CD14-positive monocyte (primary cell): Measurements from ENCODE around the gene DNAAF2. TPM values are rescaled to one million over a fixed set of nuclear protein-coding genes. Genes with fewer than 3 reads are reported as not detected.

Experiments used
- DNase-seq, 3 donors: peaks; one replicate each; pipeline ENCODE4 v3.0.0-alpha.2; 2011 to 2022
- H2AFZ ChIP-seq: 2 replicates; pipeline ENCODE4 v1.6.0; 2012; ENCODE audit warnings: mild to moderate bottlenecking, low read depth, low read length, inconsistent platforms; ENCODE audit not compliant: insufficient read depth, poor library complexity, severe bottlenecking
- H3K27ac ChIP-seq, 2 donors: 1 replicate in 1 of 2; 2 replicates in 1 of 2; pipeline ENCODE4 v1.5.1; 2012 to 2013; ENCODE audit warnings: low read length in 2 of 2, control low read depth in 1 of 2, inconsistent platforms in 1 of 2, low read depth in 1 of 2, mild to moderate bottlenecking in 1 of 2
- H3K27me3 ChIP-seq, 2 donors: one replicate each; pipeline versions ENCODE4 v1.6.0 to v1.6.1; 2011 to 2013; ENCODE audit warnings: low read length in 2 of 2; ENCODE audit not compliant: control insufficient read depth in 2 of 2, insufficient read depth in 2 of 2
- H3K36me3 ChIP-seq, 2 donors: replicated peaks in 1 of 2; 1 replicate in 1 of 2; 2 replicates in 1 of 2; pipeline versions ENCODE4 v1.5.1 to v1.6.1; 2012 to 2013; ENCODE audit warnings: low read length in 2 of 2, control low read depth in 1 of 2, inconsistent platforms in 1 of 2, mild to moderate bottlenecking in 1 of 2; ENCODE audit not compliant: insufficient read depth in 2 of 2, control insufficient read depth in 1 of 2
- H3K4me1 ChIP-seq, 2 donors: 1 replicate in 1 of 2; 2 replicates in 1 of 2; pipeline versions ENCODE4 v1.5.1 to v1.6.1; 2012 to 2013; ENCODE audit warnings: low read length in 2 of 2, control low read depth in 1 of 2, inconsistent platforms in 1 of 2, mild to moderate bottlenecking in 1 of 2, moderate library complexity in 1 of 2; ENCODE audit not compliant: insufficient read depth in 2 of 2, control insufficient read depth in 1 of 2
- H3K4me2 ChIP-seq: replicated peaks from 2 replicates; pipeline ENCODE3; 2012; ENCODE audit warnings: low read length, moderate library complexity, mild to moderate bottlenecking; ENCODE audit not compliant: poor library complexity, severe bottlenecking; ENCODE audit errors: extremely low read depth
- H3K4me3 ChIP-seq, 3 experiments: fragments of 200-600 bp in 1 of 3; sonication (generic) in 1 of 3; replicated peaks in 1 of 3; 1 replicate in 2 of 3; 2 replicates in 1 of 3; pipeline ENCODE4 v1.5.1; 2011 to 2013; ENCODE audit warnings: low read length in 3 of 3, mild to moderate bottlenecking in 3 of 3, control low read depth in 2 of 3, low read depth in 2 of 3, inconsistent platforms in 1 of 3, moderate library complexity in 1 of 3
- H3K79me2 ChIP-seq: 2 replicates; pipeline ENCODE4 v1.6.0; 2012; ENCODE audit warnings: mild to moderate bottlenecking, control low read depth, inconsistent platforms, low read length, moderate library complexity; ENCODE audit not compliant: insufficient read depth
- H3K9ac ChIP-seq: 2 replicates; pipeline ENCODE4 v1.6.0; 2017; ENCODE audit warnings: low read length, mild to moderate bottlenecking; ENCODE audit not compliant: insufficient read depth, poor library complexity, severe bottlenecking
- H3K9me3 ChIP-seq, 2 donors: replicated peaks in 1 of 2; 1 replicate in 1 of 2; 2 replicates in 1 of 2; pipeline versions ENCODE4 v1.5.1 to v1.6.1; 2012 to 2013; ENCODE audit warnings: low read length in 2 of 2, control low read depth in 1 of 2; ENCODE audit not compliant: control insufficient read depth in 1 of 2, insufficient read depth in 1 of 2
- H4K20me1 ChIP-seq: 2 replicates; pipeline ENCODE4 v1.6.0; 2012; ENCODE audit warnings: mild to moderate bottlenecking, low read length, control low read depth, moderate library complexity; ENCODE audit not compliant: insufficient read depth
- H3K27ac Mint-ChIP-seq, 7 donors: one replicate each; pipeline ENCODE4 v1.8.0; 2020; ENCODE audit warnings: mild to moderate bottlenecking in 7 of 7, mixed read lengths in 7 of 7, moderate library complexity in 6 of 7, inconsistent platforms in 2 of 7
- H3K27me3 Mint-ChIP-seq, 3 donors: one replicate each; pipeline ENCODE4 v1.8.0; 2021 to 2022; ENCODE audit warnings: low read depth in 3 of 3, mild to moderate bottlenecking in 3 of 3, mixed read lengths in 3 of 3, moderate library complexity in 3 of 3, inconsistent platforms in 1 of 3
- H3K36me3 Mint-ChIP-seq, 2 donors: one replicate each; pipeline ENCODE4 v1.8.0; 2020; ENCODE audit warnings: mixed read lengths in 2 of 2, inconsistent platforms in 1 of 2, mild to moderate bottlenecking in 1 of 2
- H3K4me1 Mint-ChIP-seq: one replicate; pipeline ENCODE4 v1.8.0; 2020; ENCODE audit warnings: mild to moderate bottlenecking, mixed read lengths
- H3K4me3 Mint-ChIP-seq, 2 donors: one replicate each; pipeline ENCODE4 v1.8.0; 2020; ENCODE audit warnings: mild to moderate bottlenecking in 2 of 2, mixed read lengths in 2 of 2, moderate library complexity in 1 of 2
- H3K9me3 Mint-ChIP-seq, 7 donors: one replicate each; pipeline ENCODE4 v1.8.0; 2020 to 2022; ENCODE audit warnings: mixed read lengths in 7 of 7, mild to moderate bottlenecking in 6 of 7, moderate library complexity in 6 of 7, inconsistent platforms in 2 of 7
- CTCF ChIP-seq: fragments of 200-600 bp; IDR thresholded peaks from one replicate; pipeline ENCODE4 v1.8.0; 2022; ENCODE audit warnings: antibody characterized with exemption, mild to moderate bottlenecking
- WGBS: methylation state at CpG from one replicate; pipeline ENCODE4 v1.1.5; 2013; ENCODE audit warnings: missing lambda C conversion rate; ENCODE audit not compliant: insufficient coverage; 5-methylcytosine and 5-hydroxymethylcytosine counted together
- intact Hi-C, 2 donors: fragments of 100-400 bp; cut with micrococcal nuclease; formaldehyde crosslinking; loops; one replicate each; pipeline versions ENCODE4 v1.15.0 to v1.15.1; 2023
- polyA plus RNA-seq, 3 donors: library from polyadenylated mRNA; depleted of rRNA in 1 of 3; unstranded in 2 of 3; stranded (reverse) in 1 of 3; fragments of 300-500 nt in 2 of 3; fragments of >200 nt in 1 of 3; fragmentation: Illumina TruSeq in 2 of 3; gene quantifications; 1 replicate in 2 of 3; 2 replicates in 1 of 3; pipeline ENCODE4 v1.2.3, GENCODE V29; 2012 to 2021

The DNAAF2 gene
- polyA plus RNA-seq, 3 donors: 1.9 to 6.9 (median 6.8) TPM

GRCh38 chr14:49617852-49618519 is 17.1 kb downstream of the DNAAF2 start:
- Histone ChIP-seq H3K36me3 (peaks cover 11 to 40% of the 10 kb centered on the region in 2 donors), H3K4me3 (no peak overlapping the region), H3K4me1 (peaks cover 21 to 37% of the 10 kb centered on the region in 2 donors), H4K20me1 (peaks cover 31% of the 10 kb centered on the region), H3K27ac (peak overlapping the region in 1 of 2 donors; percentile 45), H3K9ac (no peak overlapping the region), H3K79me2 (peaks cover 60% of the 10 kb centered on the region), H3K9me3 (no peaks in the 10 kb centered on the region), H2AFZ (no peak overlapping the region), H3K27me3 (no peaks in the 10 kb centered on the region), H3K4me2 (no peak overlapping the region)
- 100% methylated on average over 3 of the region's 6 CpGs for WGBS
- Mint-ChIP-seq H3K9me3 (peaks cover 0 to 2% (median 0%) of the 10 kb centered on the region in 7 donors), H3K4me1 (peaks cover 36% of the 10 kb centered on the region), H3K4me3 (no peak overlapping the region), H3K27ac (peak overlapping the region in 3 of 7 donors; percentile 16 to 51 (median 41)), H3K36me3 (peaks cover 25 to 64% of the 10 kb centered on the region in 2 donors), H3K27me3 (no peaks in the 10 kb centered on the region)
- no peak for DNase-seq
- intact Hi-C loops: no loop called here
- no peak for TF ChIP-seq CTCF

- 83% methylated on average over 2 of the region's 6 CpGs for whole genome bisulfite sequencing
- H3K4me1 ChIP-seq: peaks cover 8 to 17% of the 10 kb centered on the region in 2 donors
- peaks cover 21 to 69% of the 10 kb centered on the region in 2 donors for H3K36me3 Mint-ChIP-seq
- H3K27ac Mint-ChIP-seq: peak overlapping the region in 4 of 7 donors; percentile 20 to 71 (median 52)
- H3K36me3 ChIP-seq: peaks cover 11 to 51% of the 10 kb centered on the region in 2 donors
- no peaks in the 10 kb centered on the region for H3K9me3 ChIP-seq
- intact Hi-C loops: no loop called here
- H3K4me3 Mint-ChIP-seq: no peak overlapping the region
- no peak for TF ChIP-seq CTCF
- H3K27me3 ChIP-seq: no peaks in the 10 kb centered on the region
- H3K4me1 Mint-ChIP-seq: peaks cover 20% of the 10 kb centered on the region
- H3K27ac ChIP-seq: peak overlapping the region in 1 of 2 donors; percentile 26
- H3K27me3 Mint-ChIP-seq: no peaks in the 10 kb centered on the region
- peaks cover 0 to 2% (median 0%) of the 10 kb centered on the region in 7 donors for H3K9me3 Mint-ChIP-seq
- H3K9ac ChIP-seq: no peak overlapping the region
- H4K20me1 ChIP-seq: peaks cover 15% of the 10 kb centered on the region
- H2AFZ ChIP-seq: no peak overlapping the region
- no peak for DNase-seq
- H3K4me2 ChIP-seq: no peak overlapping the region
- peaks cover 61% of the 10 kb centered on the region for H3K79me2 ChIP-seq
- no peak overlapping the region for H3K4me3 ChIP-seq
Observed at GRCh38 chr14:49615776-49616175, 19.3 kb downstream of the DNAAF2 start.
